Activated naive CD4-positive, alpha-beta T cell treated with anti-CD3 and anti-CD28 coated beads, Interleukin-2, amount 10 ng/mL, durations not matched to agents 7 days and 5 days (primary cell): ENCODE results near the gene RLF.

Experiments
- CTCF ChIA-PET: fragments of 350-600 bp; sonication (Branson Sonifier 250); formaldehyde crosslinking; loops from one replicate; lab custom pipeline; 2021; ENCODE audit warnings: antibody characterized with exemption; lab: Charles Lee
- DNase-seq: peaks from one replicate; pipeline ENCODE4 v3.0.0-alpha.2; 2020
- H3K27ac Mint-ChIP-seq: one replicate; pipeline ENCODE4 v1.8.0; 2021; ENCODE audit warnings: mild to moderate bottlenecking, moderate library complexity, mixed read lengths
- H3K27me3 Mint-ChIP-seq: one replicate; pipeline ENCODE4 v1.8.0; 2021; ENCODE audit warnings: mild to moderate bottlenecking, mixed read lengths
- H3K36me3 Mint-ChIP-seq: one replicate; pipeline ENCODE4 v1.8.0; 2021; ENCODE audit warnings: mixed read lengths
- H3K4me1 Mint-ChIP-seq: one replicate; pipeline ENCODE4 v1.8.0; 2021; ENCODE audit warnings: mixed read lengths
- H3K4me3 Mint-ChIP-seq: one replicate; pipeline ENCODE4 v1.8.0; 2021; ENCODE audit warnings: mild to moderate bottlenecking, moderate library complexity, mixed read lengths
- H3K9me3 Mint-ChIP-seq: one replicate; pipeline ENCODE4 v1.8.0; 2021; ENCODE audit warnings: mixed read lengths

RLF gene

GRCh38 chr1:40226192-40226591, 65.0 kb downstream of the RLF start:
- H3K4me3 Mint-ChIP-seq = no peak overlapping the region
- no peaks in the 10 kb centered on the region for H3K27me3 Mint-ChIP-seq
- CTCF ChIA-PET = interaction anchor here (0.7 to 1.7 kb wide), 2 partner anchors 73 to 178 kb away, joined by 3 to 5 read pairs; no protein-coding TSS in a partner anchor

DNA sequence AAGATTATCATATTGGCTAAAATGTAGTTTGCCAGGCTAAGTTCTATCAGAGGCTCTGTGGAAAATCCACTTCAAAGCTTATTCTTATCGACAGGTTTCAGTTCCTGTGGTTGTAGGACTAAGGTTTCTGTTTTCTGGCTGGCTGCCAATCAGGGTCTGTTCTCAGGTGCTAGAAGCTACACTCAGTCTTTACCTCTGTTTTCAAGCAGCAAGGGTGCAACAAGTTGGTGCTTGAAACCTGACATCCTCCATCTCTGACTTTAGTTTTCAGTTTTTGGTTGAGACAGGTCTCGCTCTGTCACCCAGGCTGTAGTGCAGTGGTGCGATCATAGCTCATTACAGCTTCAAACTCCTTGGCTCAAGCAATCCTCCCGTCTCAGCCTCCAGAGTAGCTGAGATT, 71.3 kb downstream of the RLF start:
- Mint-ChIP-seq H3K9me3 (no peaks in the 10 kb centered on the region), H3K4me1 (peaks cover 52% of the 10 kb centered on the region), H3K36me3 (peaks cover 65% of the 10 kb centered on the region), H3K4me3 (no peak overlapping the region), H3K27me3 (no peaks in the 10 kb centered on the region), H3K27ac (peak overlapping the region; percentile 80)
- peak; percentile 91 for DNase-seq
- CTCF ChIA-PET = interaction anchor here (0.6 to 1.3 kb wide), 5 partner anchors 15 to 135 kb away, joined by 3 to 4 read pairs (median 3); partner anchors contain the start of gene TMCO2

More at GRCh38 chr1:40226192-40226591, 65.0 kb downstream of the RLF start:
- H3K36me3 Mint-ChIP-seq = peaks cover 30% of the 10 kb centered on the region
- DNase-seq = no peak
- no peaks in the 10 kb centered on the region for H3K9me3 Mint-ChIP-seq
- peaks cover 13% of the 10 kb centered on the region for H3K4me1 Mint-ChIP-seq
- H3K27ac Mint-ChIP-seq = no peak overlapping the region

- H3K4me3 Mint-ChIP-seq = no peak overlapping the region
- H3K36me3 Mint-ChIP-seq = peaks cover 67% of the 10 kb centered on the region
- DNase-seq = no peak
Measured at GRCh38 chr1:40239626-40240025, 78.4 kb downstream of the RLF start.

GRCh38 chr1:40240390-40240789, 79.2 kb downstream of the RLF start:
- no peak for DNase-seq
- Mint-ChIP-seq H3K27me3 (no peaks in the 10 kb centered on the region), H3K36me3 (peaks cover 60% of the 10 kb centered on the region), H3K27ac (no peak overlapping the region), H3K9me3 (no peaks in the 10 kb centered on the region), H3K4me3 (no peak overlapping the region), H3K4me1 (peaks cover 61% of the 10 kb centered on the region)
- CTCF ChIA-PET = interaction anchor here (1.3 to 2.4 kb wide), 3 partner anchors 10 to 87 kb away, joined by 3 to 9 read pairs (median 5); no protein-coding TSS in a partner anchor

More at GRCh38 chr1:40239626-40240025, 78.4 kb downstream of the RLF start:
- Mint-ChIP-seq H3K27me3 (no peaks in the 10 kb centered on the region), H3K4me1 (peaks cover 61% of the 10 kb centered on the region), H3K27ac (no peak overlapping the region), H3K9me3 (no peaks in the 10 kb centered on the region)
- CTCF ChIA-PET = interaction anchor here (1.3 to 2.4 kb wide), 4 partner anchors 9 to 87 kb away, joined by 3 to 9 read pairs (median 4); no protein-coding TSS in a partner anchor

DNA sequence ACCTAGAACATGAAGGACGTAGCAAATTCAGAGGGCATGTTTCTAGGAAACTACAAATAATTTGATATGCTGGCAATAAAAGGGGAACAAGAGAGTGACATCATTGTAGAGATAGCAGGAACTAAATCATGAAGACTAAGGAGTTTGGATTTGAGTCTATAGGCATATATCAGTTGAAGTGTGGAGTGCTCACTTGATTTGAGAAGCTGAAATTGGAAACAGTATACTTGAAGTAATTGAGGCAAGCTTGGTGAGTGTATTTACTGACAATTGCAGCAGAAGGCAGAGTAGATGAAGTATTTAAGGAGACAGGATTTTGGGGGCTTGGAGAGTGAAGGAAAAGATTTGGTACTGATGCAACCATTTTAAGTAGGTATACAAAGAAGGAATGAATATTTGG, 80.2 kb downstream of the RLF start:
- peaks cover 50% of the 10 kb centered on the region for H3K36me3 Mint-ChIP-seq
- CTCF ChIA-PET = interaction anchor here (1.0 to 1.2 kb wide), 2 partner anchors 12 to 21 kb away, joined by 3 to 4 read pairs; no protein-coding TSS in a partner anchor
- no peak for DNase-seq
- H3K4me1 Mint-ChIP-seq = peaks cover 64% of the 10 kb centered on the region
- no peaks in the 10 kb centered on the region for H3K27me3 Mint-ChIP-seq
- H3K27ac Mint-ChIP-seq = peak overlapping the region; percentile 88
- no peak overlapping the region for H3K4me3 Mint-ChIP-seq
- H3K9me3 Mint-ChIP-seq = no peaks in the 10 kb centered on the region

- CTCF ChIA-PET = interaction anchor here (1.6 to 1.8 kb wide), 2 partner anchors 73 to 99 kb away, joined by 3 to 4 read pairs; partner anchors contain the start of gene COL9A2
- Mint-ChIP-seq H3K9me3 (no peaks in the 10 kb centered on the region), H3K36me3 (peaks cover 30% of the 10 kb centered on the region), H3K27me3 (no peaks in the 10 kb centered on the region), H3K27ac (no peak overlapping the region), H3K4me1 (peaks cover 47% of the 10 kb centered on the region), H3K4me3 (no peak overlapping the region)
- DNase-seq = no peak
Measured at GRCh38 chr1:40243351-40243750, 82.2 kb downstream of the RLF start.

DNA sequence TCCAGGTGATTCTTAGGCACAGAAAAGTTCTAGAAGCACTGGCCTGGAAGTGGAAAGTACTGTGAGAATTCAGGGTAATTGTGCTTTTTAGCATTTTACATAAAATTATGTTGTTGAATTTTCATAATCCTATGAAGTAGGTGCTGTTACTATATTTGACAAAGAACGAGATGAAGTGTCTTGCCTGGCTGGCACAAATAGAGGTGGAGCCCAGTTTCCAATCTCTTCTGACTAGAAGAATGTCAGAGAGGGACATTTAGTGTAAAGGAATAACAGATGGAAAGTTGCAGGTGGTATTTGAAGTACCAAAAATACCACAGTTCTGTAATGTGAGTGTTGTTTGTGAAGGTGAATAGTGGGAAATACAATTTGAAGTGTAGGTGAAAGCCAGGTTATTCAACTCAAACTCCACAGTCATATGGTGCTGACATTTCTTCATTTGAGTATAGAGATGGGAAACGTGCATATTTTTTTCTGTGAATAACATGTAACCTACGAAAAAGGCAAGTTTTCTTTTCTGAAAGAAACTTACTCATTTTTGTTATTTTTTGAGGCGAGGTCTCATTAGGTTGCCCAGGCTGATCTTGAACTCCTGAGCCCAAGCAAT, 83.1 kb downstream of the RLF start:
- no peaks in the 10 kb centered on the region for H3K9me3 Mint-ChIP-seq
- no peak overlapping the region for H3K27ac Mint-ChIP-seq
- DNase-seq = no peak
- CTCF ChIA-PET = no interaction called here
- no peak overlapping the region for H3K4me3 Mint-ChIP-seq
- H3K4me1 Mint-ChIP-seq = peaks cover 41% of the 10 kb centered on the region
- no peaks in the 10 kb centered on the region for H3K27me3 Mint-ChIP-seq
- peaks cover 22% of the 10 kb centered on the region for H3K36me3 Mint-ChIP-seq

DNA sequence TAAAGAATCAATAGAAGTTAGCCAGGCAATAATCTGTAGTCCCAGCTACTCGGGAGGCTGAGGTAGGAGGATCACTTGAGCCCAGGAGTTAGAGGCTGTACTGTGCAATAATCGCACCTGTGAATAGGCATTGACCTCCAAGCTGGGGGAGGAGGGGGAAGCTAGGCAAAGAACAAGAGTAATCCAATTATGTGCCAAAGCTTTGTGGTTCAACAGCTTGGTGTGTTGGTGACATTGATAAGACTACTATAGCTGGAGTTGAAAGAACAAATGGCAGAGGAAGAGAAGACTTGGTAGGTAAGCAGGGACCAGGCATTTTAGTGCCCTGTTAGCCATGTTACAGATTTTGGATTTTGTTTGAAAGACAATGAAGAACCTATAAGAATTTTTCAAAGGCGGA, 84.5 kb downstream of the RLF start:
- Mint-ChIP-seq H3K36me3 (peaks cover 7% of the 10 kb centered on the region), H3K27ac (no peak overlapping the region), H3K4me1 (peaks cover 31% of the 10 kb centered on the region), H3K9me3 (no peaks in the 10 kb centered on the region), H3K4me3 (no peak overlapping the region), H3K27me3 (no peaks in the 10 kb centered on the region)
- CTCF ChIA-PET = no interaction called here
- no peak for DNase-seq

DNA sequence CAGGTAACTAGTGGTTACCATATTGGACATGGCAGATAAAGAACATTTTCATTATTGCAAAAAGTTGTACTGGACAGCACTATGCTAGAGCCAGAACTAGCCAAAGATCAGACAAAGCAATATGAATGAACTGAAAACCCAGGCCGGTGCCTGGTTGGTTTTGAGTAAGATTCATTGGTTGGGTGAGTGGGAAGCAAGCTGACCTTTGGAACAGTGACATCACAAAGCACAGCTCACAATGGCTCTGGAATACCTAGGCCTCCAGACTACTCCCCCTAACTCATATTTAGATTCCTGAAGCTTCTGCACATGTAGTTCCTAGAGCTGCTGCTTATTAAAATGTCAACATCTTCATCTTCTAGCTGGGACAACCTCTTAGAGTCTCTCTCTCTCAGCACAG, 86.5 kb downstream of the RLF start, which contains the start of gene TMCO2:
TMCO2 (plus strand) TSS at position 283 of the 400 bp plus-strand sequence; CDS start at position 340, 57 bp downstream.
- DNase-seq = no peak
- no peak within 1 kb of the TSS for H3K4me3 Mint-ChIP-seq
- no peaks in the 10 kb centered on the region for H3K27me3 Mint-ChIP-seq
- no peaks in the 10 kb centered on the region for H3K9me3 Mint-ChIP-seq
- CTCF ChIA-PET = interaction anchor here (1.2 to 1.9 kb wide), 2 partner anchors 16 to 91 kb away, joined by 4 to 6 read pairs; no protein-coding TSS in a partner anchor
- no peak within 1 kb of the TSS for H3K27ac Mint-ChIP-seq
- no peaks in the 10 kb centered on the region for H3K36me3 Mint-ChIP-seq
- peaks cover 26% of the 10 kb centered on the region for H3K4me1 Mint-ChIP-seq

DNA sequence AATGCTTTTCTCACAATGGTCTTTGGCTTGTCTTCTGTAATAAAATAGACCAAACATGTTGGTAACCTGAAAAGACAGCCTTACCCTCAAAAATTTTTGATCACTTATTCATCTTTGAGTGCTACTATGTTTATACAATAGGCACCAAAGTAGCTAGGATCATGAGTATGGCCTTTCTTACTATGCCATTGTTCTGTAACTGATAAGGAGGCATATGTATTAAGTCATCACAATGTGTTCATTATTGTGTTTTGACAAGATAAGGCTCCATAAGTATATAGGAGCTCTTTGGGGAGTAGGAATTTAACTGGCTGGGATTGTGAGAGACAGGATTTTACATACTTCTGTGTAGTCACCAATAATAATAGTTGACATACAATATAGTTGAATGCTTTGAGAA, 87.2 kb downstream of the RLF start:
- peaks cover 27% of the 10 kb centered on the region for H3K4me1 Mint-ChIP-seq
- CTCF ChIA-PET = interaction anchor here (0.6 to 1.9 kb wide), 3 partner anchors 17 to 667 kb away, joined by 3 to 6 read pairs (median 4); no protein-coding TSS in a partner anchor
- H3K9me3 Mint-ChIP-seq = no peaks in the 10 kb centered on the region
- H3K27ac Mint-ChIP-seq = no peak overlapping the region
- peaks cover 2% of the 10 kb centered on the region for H3K36me3 Mint-ChIP-seq
- no peak overlapping the region for H3K4me3 Mint-ChIP-seq
- no peaks in the 10 kb centered on the region for H3K27me3 Mint-ChIP-seq
- no peak for DNase-seq

GRCh38 chr1:40251456-40251855, 90.3 kb downstream of the RLF start:
- Mint-ChIP-seq H3K4me1 (peaks cover 28% of the 10 kb centered on the region), H3K4me3 (no peak overlapping the region), H3K27me3 (no peaks in the 10 kb centered on the region), H3K9me3 (no peaks in the 10 kb centered on the region), H3K27ac (no peak overlapping the region), H3K36me3 (peaks cover 10% of the 10 kb centered on the region)
- DNase-seq = no peak
- CTCF ChIA-PET = no interaction called here

DNA sequence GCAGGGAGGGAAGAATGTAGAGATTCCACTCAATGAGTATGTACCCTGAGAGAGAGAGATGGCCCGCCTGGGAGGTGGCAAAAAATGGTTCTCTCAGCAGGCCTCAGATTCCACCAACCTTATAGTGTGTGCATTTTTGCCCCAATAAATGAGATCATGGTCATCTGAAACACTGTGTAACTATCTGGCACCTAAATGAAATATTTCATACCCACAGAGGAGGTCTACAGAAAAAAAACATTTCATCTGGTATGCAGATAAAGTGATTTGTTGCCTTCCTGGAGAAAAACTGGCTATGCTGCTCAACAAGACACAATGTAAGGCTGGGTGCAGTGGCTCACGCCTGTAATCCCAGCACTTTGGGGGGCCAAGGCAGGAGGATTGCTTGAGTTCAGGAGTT, 91.4 kb downstream of the RLF start:
- H3K4me1 Mint-ChIP-seq = peaks cover 35% of the 10 kb centered on the region
- peaks cover 12% of the 10 kb centered on the region for H3K36me3 Mint-ChIP-seq
- CTCF ChIA-PET = no interaction called here
- no peak for DNase-seq
- H3K9me3 Mint-ChIP-seq = no peaks in the 10 kb centered on the region
- H3K27me3 Mint-ChIP-seq = no peaks in the 10 kb centered on the region
- H3K27ac Mint-ChIP-seq = no peak overlapping the region
- no peak overlapping the region for H3K4me3 Mint-ChIP-seq

GRCh38 chr1:40255231-40255630, 94.0 kb downstream of the RLF start:
- Mint-ChIP-seq H3K4me1 (peaks cover 51% of the 10 kb centered on the region), H3K27ac (no peak overlapping the region), H3K27me3 (peaks cover 4% of the 10 kb centered on the region), H3K36me3 (peaks cover 20% of the 10 kb centered on the region), H3K4me3 (no peak overlapping the region), H3K9me3 (no peaks in the 10 kb centered on the region)
- no peak for DNase-seq
- CTCF ChIA-PET = interaction anchor here (1.2 kb wide), 1 partner anchor 60 kb away, joined by 5 read pairs; no protein-coding TSS in a partner anchor

DNA sequence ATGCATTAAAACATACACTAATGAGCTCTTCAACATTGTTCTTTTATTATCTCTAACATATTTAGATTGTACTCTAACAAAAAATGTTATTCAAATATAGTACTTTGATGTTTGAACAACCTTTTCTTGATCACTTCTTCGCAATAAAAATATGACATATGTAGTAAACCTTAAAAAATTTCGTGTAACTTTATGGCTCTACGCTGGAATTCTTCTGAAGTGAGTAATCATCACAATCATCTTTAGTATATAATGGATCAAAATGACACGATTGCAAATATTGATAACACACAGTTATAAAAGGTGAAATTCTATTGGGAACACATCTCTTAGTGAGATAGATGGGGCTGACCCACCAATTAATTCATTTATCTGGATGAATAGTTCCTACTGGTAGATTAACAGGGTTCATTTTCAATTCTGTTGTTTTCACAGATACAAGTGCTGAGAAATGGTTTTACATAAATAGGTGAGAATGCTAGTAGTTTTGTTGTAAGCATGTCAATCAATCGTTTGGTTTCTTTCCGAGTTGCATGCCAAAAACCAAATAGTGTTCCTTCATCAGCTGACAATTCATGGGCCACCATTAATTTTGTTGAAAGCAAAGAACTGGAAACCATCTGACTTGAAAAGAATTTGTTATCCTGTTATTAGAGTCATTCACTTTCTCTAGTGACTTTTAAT, 95.4 kb downstream of the RLF start:
- Mint-ChIP-seq H3K27me3 (peaks cover 4% of the 10 kb centered on the region), H3K27ac (peak overlapping the region; percentile 100), H3K36me3 (peaks cover 32% of the 10 kb centered on the region), H3K9me3 (no peaks in the 10 kb centered on the region), H3K4me3 (peak overlapping the region; percentile 92), H3K4me1 (peaks cover 52% of the 10 kb centered on the region)
- no peak for DNase-seq
- CTCF ChIA-PET = interaction anchor here (1.1 to 1.3 kb wide), 4 partner anchors 58 to 94 kb away, joined by 3 to 5 read pairs (median 3); no protein-coding TSS in a partner anchor
